GM20000 (cell line): Measurements from ENCODE around the gene AVPR1B.

Experiments
- DNase-seq: peaks from one replicate; pipeline ENCODE4 v3.0.0; 2012; ENCODE audit warnings: low spot score
- TF ChIP-seq, protein P1 (sequence below): IDR thresholded peaks from 2 replicates; pipeline ENCODE4 v1.5.1; 2012; ENCODE audit warnings: mild to moderate bottlenecking, control low read depth; ENCODE audit errors: extremely low read depth, missing control alignments

The AVPR1B gene

DNA sequence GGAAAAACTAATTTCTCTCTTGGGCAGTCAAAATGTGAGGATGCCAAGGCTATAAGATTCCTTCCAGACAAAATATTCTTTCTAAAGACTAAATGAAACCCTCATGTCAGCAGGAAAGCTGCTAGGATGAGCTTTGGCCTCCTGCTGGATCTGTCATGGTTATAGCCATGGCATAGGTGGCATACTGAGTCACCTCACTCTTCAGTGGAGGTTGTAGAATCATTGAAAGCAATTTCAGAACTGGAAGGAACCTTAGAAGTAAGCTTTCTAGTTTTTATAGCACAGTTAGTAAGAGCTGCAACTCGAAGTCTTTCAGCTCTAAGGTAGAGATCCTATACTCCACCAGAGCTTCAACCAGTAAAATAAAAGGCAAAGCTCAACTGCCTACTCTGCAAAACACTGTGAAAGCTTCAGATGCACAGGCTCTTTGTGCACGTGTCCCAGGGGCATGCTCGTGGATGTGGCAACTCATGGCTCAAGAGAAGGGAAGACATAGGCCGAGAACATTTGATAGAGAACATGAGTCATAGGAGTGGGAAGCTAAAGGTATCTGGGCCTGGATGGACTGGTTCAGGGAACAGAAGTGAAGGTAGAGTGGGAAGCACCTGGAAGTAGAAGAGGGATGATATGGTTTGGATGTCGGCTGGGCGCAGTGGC, 5.8 kb downstream of the AVPR1B start:
- TF ChIP-seq, protein P1, sequence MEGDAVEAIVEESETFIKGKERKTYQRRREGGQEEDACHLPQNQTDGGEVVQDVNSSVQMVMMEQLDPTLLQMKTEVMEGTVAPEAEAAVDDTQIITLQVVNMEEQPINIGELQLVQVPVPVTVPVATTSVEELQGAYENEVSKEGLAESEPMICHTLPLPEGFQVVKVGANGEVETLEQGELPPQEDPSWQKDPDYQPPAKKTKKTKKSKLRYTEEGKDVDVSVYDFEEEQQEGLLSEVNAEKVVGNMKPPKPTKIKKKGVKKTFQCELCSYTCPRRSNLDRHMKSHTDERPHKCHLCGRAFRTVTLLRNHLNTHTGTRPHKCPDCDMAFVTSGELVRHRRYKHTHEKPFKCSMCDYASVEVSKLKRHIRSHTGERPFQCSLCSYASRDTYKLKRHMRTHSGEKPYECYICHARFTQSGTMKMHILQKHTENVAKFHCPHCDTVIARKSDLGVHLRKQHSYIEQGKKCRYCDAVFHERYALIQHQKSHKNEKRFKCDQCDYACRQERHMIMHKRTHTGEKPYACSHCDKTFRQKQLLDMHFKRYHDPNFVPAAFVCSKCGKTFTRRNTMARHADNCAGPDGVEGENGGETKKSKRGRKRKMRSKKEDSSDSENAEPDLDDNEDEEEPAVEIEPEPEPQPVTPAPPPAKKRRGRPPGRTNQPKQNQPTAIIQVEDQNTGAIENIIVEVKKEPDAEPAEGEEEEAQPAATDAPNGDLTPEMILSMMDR: no peak
- DNase-seq: no peak

DNA sequence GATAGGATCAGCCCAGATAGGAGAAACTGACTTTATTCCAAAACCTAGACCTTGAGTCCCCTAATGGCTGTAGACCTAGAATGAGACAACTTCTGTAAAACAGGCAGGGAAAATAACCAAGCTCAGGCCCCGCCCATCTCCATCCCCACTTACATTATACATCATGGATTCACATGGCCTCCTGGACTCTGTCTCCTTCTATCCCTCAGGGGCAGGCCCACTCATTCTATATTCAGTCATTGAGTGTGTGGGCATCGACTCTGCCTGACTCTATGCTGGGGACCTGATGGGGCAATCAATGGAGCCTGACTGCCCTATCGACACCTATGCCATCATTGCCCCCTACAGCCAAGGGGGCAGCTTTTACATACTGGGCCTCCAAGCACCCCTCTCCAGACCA, 6.4 kb downstream of the AVPR1B start:
- no peak for DNase-seq
- TF ChIP-seq, protein P1: no peak

DNA sequence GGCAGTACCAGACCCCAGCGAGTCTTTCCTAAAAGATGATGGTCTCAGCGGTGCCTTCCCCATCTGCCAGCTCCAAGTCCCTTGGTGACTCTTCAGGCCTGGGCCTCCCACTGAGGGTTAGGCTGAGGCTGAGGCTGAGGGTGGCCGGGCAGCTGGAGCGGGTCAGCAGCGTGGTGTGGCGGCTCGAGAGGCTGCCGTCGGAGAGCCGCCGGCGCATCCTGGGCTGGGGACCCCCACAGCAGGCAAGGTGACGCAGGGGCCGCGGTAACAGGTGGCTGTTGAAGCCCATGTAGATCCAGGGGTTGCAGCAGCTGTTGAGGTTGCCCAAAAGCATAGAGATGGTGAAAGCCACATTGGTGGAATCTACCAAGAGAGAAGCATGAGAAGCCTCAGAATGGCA, 7.0 kb downstream of the AVPR1B start:
- DNase-seq: no peak
- TF ChIP-seq, protein P1: no peak

DNA sequence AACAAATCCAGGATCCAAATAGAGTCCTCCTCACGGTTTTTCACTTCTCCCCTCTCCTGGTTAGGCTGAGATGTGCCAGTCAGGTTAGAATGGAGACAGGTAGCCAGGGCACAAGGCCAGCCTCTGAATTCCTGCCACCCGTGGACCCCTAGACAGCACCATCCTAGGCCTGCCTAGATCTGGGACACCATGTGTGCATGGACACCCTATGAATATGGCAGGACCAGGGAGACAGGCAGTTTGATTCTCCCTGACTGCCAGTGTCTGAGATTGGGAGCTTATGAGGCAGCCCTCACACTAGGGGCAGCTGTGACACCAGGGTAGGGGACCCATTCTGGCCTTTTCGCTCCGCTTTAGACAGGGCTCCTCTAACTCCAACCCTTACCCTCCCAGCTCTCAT, 7.5 kb downstream of the AVPR1B start:
- DNase-seq: no peak

DNA sequence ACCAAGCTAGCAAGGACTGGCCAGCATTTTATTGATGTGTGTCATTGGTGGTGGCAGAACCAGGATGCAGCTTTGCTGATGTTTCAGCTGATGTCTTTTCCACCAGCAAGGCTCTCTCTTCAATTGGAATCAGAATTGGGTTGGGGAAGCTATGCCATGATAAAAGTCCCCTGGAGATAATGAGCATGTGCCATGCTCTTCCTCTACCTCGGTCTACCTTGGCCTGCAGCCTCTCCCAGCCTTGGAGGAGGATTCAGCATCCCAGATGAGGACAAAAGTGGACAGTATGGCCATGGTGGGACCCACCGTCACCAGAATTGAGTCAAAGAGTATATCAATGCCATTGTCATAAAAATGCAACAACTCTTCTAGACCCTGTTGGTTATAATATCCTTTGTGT, 8.6 kb downstream of the AVPR1B start:
- DNase-seq: no peak
- TF ChIP-seq, protein P1: no peak

More for the DNA sequence above, 7.5 kb downstream of the AVPR1B start:
- TF ChIP-seq, protein P1: no peak

DNA sequence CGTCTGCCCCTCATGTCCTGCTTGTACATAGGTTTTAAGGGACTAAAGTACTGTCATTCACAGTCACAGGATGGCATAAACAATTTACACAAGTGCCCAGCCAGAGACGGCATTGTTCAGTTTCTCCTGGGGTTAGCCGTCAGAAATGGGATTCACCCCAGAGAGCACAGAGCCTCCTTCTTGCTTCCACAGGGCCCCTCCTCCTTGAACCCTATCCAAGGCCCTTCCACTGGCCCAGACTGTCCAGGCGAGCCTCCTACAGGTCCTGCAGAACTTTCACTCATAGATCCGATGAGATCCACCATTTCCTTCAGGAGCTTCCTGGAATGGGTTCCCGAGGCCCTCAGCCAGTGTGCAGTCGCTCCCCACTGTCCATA, 10.0 kb downstream of the AVPR1B start:
- DNase-seq: no peak
- TF ChIP-seq, protein P1: no peak

DNA sequence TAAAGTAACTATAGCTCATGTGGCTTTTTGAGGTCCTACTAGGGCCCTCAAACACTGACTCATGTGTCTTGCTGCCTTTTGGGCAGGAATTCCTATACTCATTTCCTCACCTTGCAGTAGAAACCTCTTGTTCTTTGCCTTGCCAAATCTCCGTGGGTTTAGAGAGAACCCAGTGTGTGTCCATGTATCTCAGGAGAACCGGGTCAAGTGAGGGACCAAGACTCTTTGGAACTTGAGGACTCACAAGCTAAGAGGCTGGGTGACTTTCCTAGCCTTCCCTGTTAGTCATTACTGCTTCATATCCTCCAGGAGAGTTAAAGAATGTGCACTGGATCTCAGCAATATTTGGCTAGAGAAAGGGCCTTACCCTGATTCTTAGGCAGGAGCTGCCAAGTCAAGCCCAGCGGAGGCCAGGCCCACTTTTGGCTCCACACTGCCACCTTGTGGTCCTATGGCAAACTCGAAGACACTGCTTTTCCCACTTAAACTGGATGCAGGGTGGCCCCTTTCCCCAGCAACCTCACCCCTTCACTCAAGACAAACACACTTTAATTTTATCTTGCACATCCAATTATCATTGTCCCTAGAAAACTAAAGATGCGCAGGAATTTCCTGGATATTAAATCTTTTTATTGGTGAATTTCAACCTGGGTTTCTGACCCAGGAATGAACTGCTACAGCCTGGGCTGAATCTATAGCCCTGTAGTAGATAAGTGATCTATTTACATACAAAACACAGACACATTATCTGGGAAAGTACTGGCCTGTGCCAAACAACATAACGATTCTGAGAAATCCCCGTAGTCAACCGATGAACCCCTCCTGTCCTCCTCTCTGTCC, 10.6 kb downstream of the AVPR1B start:
- DNase-seq: peak; percentile 90
- TF ChIP-seq, protein P1: peak; percentile 75
